GM12878 (cell line): ENCODE results near the gene FAM53B. TPM values are rescaled to one million over a fixed set of nuclear protein-coding genes. Genes with fewer than 3 reads are reported as not detected.

Experiments
- ATAC-seq: fragments of 200-7000 bp; cut with Tn5 transposase; 3 replicates; pipeline ENCODE4 v1.9.1; 2020; ENCODE audit warnings: mild to moderate bottlenecking, moderate library complexity
- BruUV-seq: library from RNA; stranded (reverse); fragments of 400-500 nt; replicated peaks from 2 replicates; lab custom pipeline; 2021; lab: Mats Ljungman, UMichigan
- CTCF ChIA-PET: fragments of 300-600 bp; sonication (Branson Sonifier 250); formaldehyde crosslinking; extraction: SDS; loops from one replicate; lab custom pipeline; 2021; ENCODE audit warnings: inconsistent platforms; lab: Yijun Ruan, JAX
- POLR2A ChIA-PET: fragments of 350-600 bp; formaldehyde crosslinking; extraction: SDS; loops from one replicate; lab custom pipeline; 2021; ENCODE audit warnings: inconsistent platforms; lab: Charles Lee
- RAD21 ChIA-PET: fragments of 300-600 bp; sonication (Branson Sonifier 250); formaldehyde crosslinking; loops from one replicate; lab custom pipeline; 2023; ENCODE audit warnings: antibody characterized with exemption; ENCODE audit not compliant: unreplicated experiment; lab: Charles Lee
- SMC1A ChIA-PET: fragments of 300-600 bp; sonication (Branson Sonifier 250); formaldehyde crosslinking; loops from one replicate; lab custom pipeline; 2023; ENCODE audit not compliant: unreplicated experiment, uncharacterized antibody; lab: Charles Lee
- DNase-seq: peaks from one replicate; pipeline ENCODE4 v3.0.0-alpha.2; 2011; ENCODE audit warnings: low read depth, low spot score
- FAIRE-seq: peaks from 3 replicates; lab custom pipeline; 2011; peaks lifted over from hg19 to GRCh38; lab: Jason Lieb, UNC
- H2AFZ ChIP-seq: 2 replicates; pipeline ENCODE4 v1.6.0; 2011; ENCODE audit warnings: low read depth, low read length, control low read depth; ENCODE audit not compliant: control insufficient read depth
- H3K27ac ChIP-seq: 2 replicates; pipeline ENCODE4 v1.5.1; 2011; ENCODE audit warnings: control low read depth; ENCODE audit not compliant: control insufficient read depth, insufficient read depth
- H3K27me3 ChIP-seq, 2 experiments: replicated peaks in 1 of 2; 2 replicates each; pipeline versions ENCODE4 v1.6.0 to v1.6.1; 2011; ENCODE audit warnings: low read length in 1 of 2; ENCODE audit not compliant: control insufficient read depth in 2 of 2, insufficient read depth in 2 of 2
- H3K36me3 ChIP-seq, 2 experiments: 2 replicates each; pipeline ENCODE4 v1.5.1; 2011; ENCODE audit warnings: low read length in 1 of 2; ENCODE audit not compliant: control insufficient read depth in 2 of 2, insufficient read depth in 2 of 2
- H3K4me1 ChIP-seq: 2 replicates; pipeline ENCODE4 v1.6.1; 2011; ENCODE audit warnings: mild to moderate bottlenecking, low read length, moderate library complexity, mixed read lengths; ENCODE audit not compliant: control insufficient read depth, insufficient read depth
- H3K4me2 ChIP-seq: 2 replicates; pipeline ENCODE4 v1.6.0; 2011; ENCODE audit warnings: control low read depth; ENCODE audit not compliant: control insufficient read depth, insufficient read depth
- H3K4me3 ChIP-seq: fragments of 200-600 bp; sonication (generic); 2 replicates; pipeline ENCODE4 v1.5.1; 2016
- H3K79me2 ChIP-seq: 2 replicates; pipeline ENCODE4 v1.6.0; 2011; ENCODE audit warnings: low read length; ENCODE audit not compliant: control insufficient read depth, insufficient read depth
- H3K9ac ChIP-seq: 2 replicates; pipeline ENCODE4 v1.8.0; 2011; ENCODE audit warnings: low read length, control low read depth, mixed read lengths; ENCODE audit not compliant: control insufficient read depth, insufficient read depth
- H3K9me3 ChIP-seq: replicated peaks from 3 replicates; pipeline ENCODE4 v1.5.1; 2011; ENCODE audit warnings: mild to moderate bottlenecking, low read length; ENCODE audit not compliant: control insufficient read depth, insufficient read depth
- H4K20me1 ChIP-seq: 2 replicates; pipeline ENCODE4 v1.6.0; 2011; ENCODE audit not compliant: control insufficient read depth, insufficient read depth
- BHLHE40 ChIP-seq, 2 experiments: fragments of 450-650 bp in 1 of 2; IDR thresholded peaks; 2 replicates each; pipeline ENCODE4 v1.6.1; 2011 to 2017; ENCODE audit warnings: low read depth in 2 of 2, borderline replicate concordance in 1 of 2, improper control_type of control experiment in 1 of 2, low read length in 1 of 2, mild to moderate bottlenecking in 1 of 2
- EGR1 ChIP-seq, 2 experiments: IDR thresholded peaks; 1 replicate in 1 of 2; 2 replicates in 1 of 2; pipeline ENCODE4 v1.6.1; 2011 to 2012; ENCODE audit warnings: low read depth in 2 of 2, low read length in 2 of 2, borderline replicate concordance in 1 of 2, mild to moderate bottlenecking in 1 of 2, moderate library complexity in 1 of 2
- IKZF1 ChIP-seq: fragments of 450-650 bp; conservative IDR thresholded peaks from 2 replicates; pipeline ENCODE4 v1.6.1; 2017; ENCODE audit warnings: antibody characterized with exemption, mild to moderate bottlenecking
- IKZF2 ChIP-seq, 2 experiments: fragments of 450-650 bp; IDR thresholded peaks; 2 replicates each; pipeline ENCODE4 v1.6.1; 2017; ENCODE audit warnings: mild to moderate bottlenecking in 2 of 2, moderate library complexity in 2 of 2
- NR2F1 ChIP-seq: fragments of 450-650 bp; conservative IDR thresholded peaks from 2 replicates; pipeline ENCODE4 v1.6.1; 2017; ENCODE audit warnings: mild to moderate bottlenecking
- SMARCA5 ChIP-seq: fragments of 450-650 bp; IDR thresholded peaks from 2 replicates; pipeline ENCODE4 v1.6.1; 2017; ENCODE audit warnings: mild to moderate bottlenecking
- STAT3 ChIP-seq: IDR thresholded peaks from 2 replicates; pipeline ENCODE4 v1.6.1; 2011; ENCODE audit warnings: low read depth, low read length, improper control_type of control experiment
- USF2 ChIP-seq: IDR thresholded peaks from 2 replicates; pipeline ENCODE4 v1.6.1; 2011; ENCODE audit warnings: low read depth, low read length, improper control_type of control experiment, borderline replicate concordance
- WGBS: methylation state at CpG from one replicate; pipeline ENCODE4 v1.1.6; 2016; ENCODE audit warnings: low lambda C conversion rate; ENCODE audit not compliant: insufficient replicate concordance, insufficient coverage; ENCODE audit errors: missing lambda C conversion rate; 5-methylcytosine and 5-hydroxymethylcytosine counted together
- in situ Hi-C: fragments of 300-500 bp; cut with MboI; formaldehyde crosslinking; loops from 9 replicates; pipeline ENCODE4 v1.14.3; 2018; ENCODE audit warnings: mixed read lengths
- intact Hi-C: fragments of 100-400 bp; cut with micrococcal nuclease; formaldehyde crosslinking; loops from one replicate; pipeline ENCODE4 v1.14.2; 2022; ENCODE audit not compliant: unreplicated experiment
- polyA plus RNA-seq, 11 experiments: library from polyadenylated mRNA; depleted of rRNA in 4 of 11; unstranded in 6 of 11; stranded (reverse) in 5 of 11; fragments of >200 nt; fragmentation: Nextera tagmentation in 4 of 11; fragmentation: Illumina TruSeq in 1 of 11; extraction: Ambion mirVana in 4 of 11; extraction: Trizol in 1 of 11; gene quantifications; 1 replicate in 1 of 11; 2 replicates in 10 of 11; pipeline versions ENCODE4 v1.2.1 to v1.2.3, GENCODE V29; 2011 to 2016; ENCODE audit warnings: inconsistent platforms in 2 of 11, missing spikeins in 2 of 11, low read depth in 1 of 11
- total RNA-seq, 4 experiments: library from RNA; depleted of rRNA in 3 of 4; stranded (reverse); fragments of >200 nt in 3 of 4; fragmentation: Illumina TruSeq in 1 of 4; extraction: Trizol in 1 of 4; gene quantifications; 2 replicates each; pipeline versions ENCODE4 v1.2.1 to v1.2.3, GENCODE V29; 2013 to 2021
- TF ChIP-seq, protein P1 (sequence below): fragments of 450-650 bp; IDR thresholded peaks from 2 replicates; pipeline ENCODE4 v1.6.1; 2017; ENCODE audit warnings: mild to moderate bottlenecking
- TF ChIP-seq, protein P2 (sequence below): fragments of 450-650 bp; IDR thresholded peaks from 2 replicates; pipeline ENCODE4 v1.6.1; 2016; ENCODE audit warnings: mild to moderate bottlenecking
- TF ChIP-seq, protein P3 (sequence below): fragments of 450-650 bp; IDR thresholded peaks from 2 replicates; pipeline ENCODE4 v1.6.1; 2017; ENCODE audit warnings: mild to moderate bottlenecking, moderate library complexity

The FAM53B gene
- total and polyA plus RNA-seq, 10 of the 15 experiments (the other 5 are each of a cell fraction or from before 2014, with no cell fraction given): 0.05 to 26.3 (median 8.1) TPM

DNA sequence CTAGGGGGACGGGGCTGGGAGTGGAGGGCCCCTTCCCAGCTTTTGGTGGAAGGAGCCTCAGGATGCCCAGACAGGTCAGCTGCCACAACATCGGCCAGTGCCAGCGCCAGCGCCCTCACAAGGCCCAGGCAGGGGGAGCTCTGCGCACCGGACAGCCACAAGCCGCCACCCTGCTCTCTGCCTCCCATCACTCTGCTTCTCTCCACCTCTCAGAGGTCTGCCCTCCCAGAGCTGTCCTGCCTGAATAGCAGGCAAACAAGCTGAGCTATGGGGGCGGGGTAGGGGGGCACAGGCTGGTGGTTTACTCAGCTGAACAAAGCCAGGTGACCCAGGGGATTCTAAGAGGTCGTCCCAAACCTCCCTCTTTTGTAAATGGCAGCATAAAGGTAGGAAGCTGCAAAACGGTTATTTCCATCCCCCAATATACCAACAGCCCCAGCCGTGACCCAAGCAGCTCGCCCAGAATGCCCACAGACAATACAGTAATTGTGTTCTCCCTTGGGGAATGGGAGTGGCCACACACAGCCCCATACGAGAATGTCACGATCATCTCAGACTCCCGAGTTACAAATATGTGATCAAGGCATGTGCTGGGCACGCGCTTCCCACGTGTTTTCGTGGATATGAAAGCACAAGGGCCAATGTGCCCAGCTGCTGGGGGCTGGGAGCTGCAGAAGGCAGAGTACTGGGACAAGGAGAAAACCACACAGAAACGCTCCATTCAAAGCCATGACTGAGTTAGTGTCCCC, 19.7 kb downstream of the FAM53B start:
- intact Hi-C loops (no loop called here), in situ Hi-C loops (loop anchor here (10.0 kb wide), 1 partner anchor 1330 kb away; no protein-coding TSS in a partner anchor)
- peak overlapping the region; percentile 88 for H3K27ac ChIP-seq
- peaks cover 73% of the 10 kb centered on the region for H3K4me1 ChIP-seq
- no peaks in the 10 kb centered on the region for H4K20me1 ChIP-seq
- peak overlapping the region; percentile 65 for H3K4me2 ChIP-seq
- FAIRE-seq (no peak), ATAC-seq (peak; percentile 10), DNase-seq (no peak)
- ChIA-PET SMC1A (interaction anchor here (0.6 to 21.7 kb wide), 11 partner anchors 9 to 97 kb away, joined by 3 to 351 read pairs (median 4); no protein-coding TSS in a partner anchor), CTCF (interaction anchor here (0.6 to 21.9 kb wide), 8 partner anchors 8 to 36 kb away, joined by 3 to 319 read pairs (median 10); no protein-coding TSS in a partner anchor), POLR2A (interaction anchor here (1.4 to 12.9 kb wide), 8 partner anchors 9 to 76 kb away, joined by 4 to 139 read pairs (median 18); no protein-coding TSS in a partner anchor), RAD21 (interaction anchor here (1.1 to 15.5 kb wide), 6 partner anchors 9 to 185 kb away, joined by 3 to 360 read pairs (median 151); no protein-coding TSS in a partner anchor)
- peak overlapping the region; percentile 29; the same call in 1 of the 2 replicates for H3K9ac ChIP-seq
- peaks cover 33% of the 10 kb centered on the region for H3K79me2 ChIP-seq
- no TSS peak for BruUV-seq
- no peaks in the 10 kb centered on the region for H3K9me3 ChIP-seq
- H2AFZ ChIP-seq: no peak overlapping the region
- H3K36me3 ChIP-seq: peaks cover 0 to 7% of the 10 kb centered on the region in 2 experiments; a peak in 2 of 4 replicates
- no peaks in the 10 kb centered on the region for H3K27me3 ChIP-seq
- H3K4me3 ChIP-seq: no peak overlapping the region
- 24% methylated on average over 20 of the region's 20 CpGs for WGBS
- 0 out of 2 replicates have a peak, but pooled peaks have one; percentile 19 for TF ChIP-seq SMARCA5
- TF ChIP-seq IKZF1: 0 out of 2 replicates have a peak, but pooled peaks have one; percentile 25
- TF ChIP-seq NR2F1: 0 out of 2 replicates have a peak, but pooled peaks have one; percentile 24
- no peak for TF ChIP-seq STAT3
- TF ChIP-seq, protein P1, sequence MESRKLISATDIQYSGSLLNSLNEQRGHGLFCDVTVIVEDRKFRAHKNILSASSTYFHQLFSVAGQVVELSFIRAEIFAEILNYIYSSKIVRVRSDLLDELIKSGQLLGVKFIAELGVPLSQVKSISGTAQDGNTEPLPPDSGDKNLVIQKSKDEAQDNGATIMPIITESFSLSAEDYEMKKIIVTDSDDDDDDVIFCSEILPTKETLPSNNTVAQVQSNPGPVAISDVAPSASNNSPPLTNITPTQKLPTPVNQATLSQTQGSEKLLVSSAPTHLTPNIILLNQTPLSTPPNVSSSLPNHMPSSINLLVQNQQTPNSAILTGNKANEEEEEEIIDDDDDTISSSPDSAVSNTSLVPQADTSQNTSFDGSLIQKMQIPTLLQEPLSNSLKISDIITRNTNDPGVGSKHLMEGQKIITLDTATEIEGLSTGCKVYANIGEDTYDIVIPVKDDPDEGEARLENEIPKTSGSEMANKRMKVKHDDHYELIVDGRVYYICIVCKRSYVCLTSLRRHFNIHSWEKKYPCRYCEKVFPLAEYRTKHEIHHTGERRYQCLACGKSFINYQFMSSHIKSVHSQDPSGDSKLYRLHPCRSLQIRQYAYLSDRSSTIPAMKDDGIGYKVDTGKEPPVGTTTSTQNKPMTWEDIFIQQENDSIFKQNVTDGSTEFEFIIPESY: peak; percentile 70
- no peak for TF ChIP-seq USF2
- TF ChIP-seq IKZF2 (IDR thresholded peaks at IDR 0.05): peak; percentile 25 to 54; a peak in 1 of 4 replicates
- TF ChIP-seq BHLHE40 (IDR thresholded peaks at IDR 0.05; ENCODE audit: borderline replicate concordance in 1 of 2, low read depth in 2 of 2, low read length in 1 of 2): peak; percentile 15 to 62; a peak in 2 of 4 replicates
- TF ChIP-seq, protein P2, sequence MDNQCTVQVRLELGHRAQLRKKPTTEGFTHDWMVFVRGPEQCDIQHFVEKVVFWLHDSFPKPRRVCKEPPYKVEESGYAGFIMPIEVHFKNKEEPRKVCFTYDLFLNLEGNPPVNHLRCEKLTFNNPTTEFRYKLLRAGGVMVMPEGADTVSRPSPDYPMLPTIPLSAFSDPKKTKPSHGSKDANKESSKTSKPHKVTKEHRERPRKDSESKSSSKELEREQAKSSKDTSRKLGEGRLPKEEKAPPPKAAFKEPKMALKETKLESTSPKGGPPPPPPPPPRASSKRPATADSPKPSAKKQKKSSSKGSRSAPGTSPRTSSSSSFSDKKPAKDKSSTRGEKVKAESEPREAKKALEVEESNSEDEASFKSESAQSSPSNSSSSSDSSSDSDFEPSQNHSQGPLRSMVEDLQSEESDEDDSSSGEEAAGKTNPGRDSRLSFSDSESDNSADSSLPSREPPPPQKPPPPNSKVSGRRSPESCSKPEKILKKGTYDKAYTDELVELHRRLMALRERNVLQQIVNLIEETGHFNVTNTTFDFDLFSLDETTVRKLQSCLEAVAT: 0 out of 2 replicates have a peak, but pooled peaks have one; percentile 42
- TF ChIP-seq, protein P3, sequence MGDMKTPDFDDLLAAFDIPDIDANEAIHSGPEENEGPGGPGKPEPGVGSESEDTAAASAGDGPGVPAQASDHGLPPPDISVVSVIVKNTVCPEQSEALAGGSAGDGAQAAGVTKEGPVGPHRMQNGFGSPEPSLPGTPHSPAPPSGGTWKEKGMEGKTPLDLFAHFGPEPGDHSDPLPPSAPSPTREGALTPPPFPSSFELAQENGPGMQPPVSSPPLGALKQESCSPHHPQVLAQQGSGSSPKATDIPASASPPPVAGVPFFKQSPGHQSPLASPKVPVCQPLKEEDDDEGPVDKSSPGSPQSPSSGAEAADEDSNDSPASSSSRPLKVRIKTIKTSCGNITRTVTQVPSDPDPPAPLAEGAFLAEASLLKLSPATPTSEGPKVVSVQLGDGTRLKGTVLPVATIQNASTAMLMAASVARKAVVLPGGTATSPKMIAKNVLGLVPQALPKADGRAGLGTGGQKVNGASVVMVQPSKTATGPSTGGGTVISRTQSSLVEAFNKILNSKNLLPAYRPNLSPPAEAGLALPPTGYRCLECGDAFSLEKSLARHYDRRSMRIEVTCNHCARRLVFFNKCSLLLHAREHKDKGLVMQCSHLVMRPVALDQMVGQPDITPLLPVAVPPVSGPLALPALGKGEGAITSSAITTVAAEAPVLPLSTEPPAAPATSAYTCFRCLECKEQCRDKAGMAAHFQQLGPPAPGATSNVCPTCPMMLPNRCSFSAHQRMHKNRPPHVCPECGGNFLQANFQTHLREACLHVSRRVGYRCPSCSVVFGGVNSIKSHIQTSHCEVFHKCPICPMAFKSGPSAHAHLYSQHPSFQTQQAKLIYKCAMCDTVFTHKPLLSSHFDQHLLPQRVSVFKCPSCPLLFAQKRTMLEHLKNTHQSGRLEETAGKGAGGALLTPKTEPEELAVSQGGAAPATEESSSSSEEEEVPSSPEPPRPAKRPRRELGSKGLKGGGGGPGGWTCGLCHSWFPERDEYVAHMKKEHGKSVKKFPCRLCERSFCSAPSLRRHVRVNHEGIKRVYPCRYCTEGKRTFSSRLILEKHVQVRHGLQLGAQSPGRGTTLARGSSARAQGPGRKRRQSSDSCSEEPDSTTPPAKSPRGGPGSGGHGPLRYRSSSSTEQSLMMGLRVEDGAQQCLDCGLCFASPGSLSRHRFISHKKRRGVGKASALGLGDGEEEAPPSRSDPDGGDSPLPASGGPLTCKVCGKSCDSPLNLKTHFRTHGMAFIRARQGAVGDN: peak; percentile 75; the same call in 1 of the 2 replicates
- no peak for TF ChIP-seq EGR1 (IDR thresholded peaks at IDR 0.05; ENCODE audit: borderline replicate concordance in 1 of 2, low read depth in 2 of 2, low read length in 2 of 2)
